Liver (tissue), 9 donors: ENCODE data around the gene PMFBP1. TPM values are rescaled to one million over a fixed set of nuclear protein-coding genes. Genes with fewer than 3 reads are reported as not detected.

Experiments
- DNase-seq: peaks from one replicate; pipeline ENCODE4 v3.0.0-alpha.2; 2017; ENCODE audit warnings: low spot score
- H3K27ac ChIP-seq, 2 donors: one replicate each; pipeline ENCODE4 v1.7.0; 2013; ENCODE audit warnings: inconsistent platforms in 2 of 2, low read length in 2 of 2, control low read depth in 1 of 2, low read depth in 1 of 2, mild to moderate bottlenecking in 1 of 2
- H3K27me3 ChIP-seq, 4 donors: one replicate each; pipeline versions ENCODE4 v1.6.1 to v1.7.0; 2013; ENCODE audit warnings: low read length in 3 of 4, inconsistent platforms in 1 of 4, mild to moderate bottlenecking in 1 of 4, moderate library complexity in 1 of 4; ENCODE audit not compliant: control insufficient read depth in 4 of 4, insufficient read depth in 4 of 4
- H3K36me3 ChIP-seq, 4 donors: one replicate each; pipeline versions ENCODE4 v1.6.1 to v1.7.0; 2013; ENCODE audit warnings: low read length in 3 of 4, mild to moderate bottlenecking in 3 of 4, low read depth in 1 of 4, moderate library complexity in 1 of 4; ENCODE audit not compliant: control insufficient read depth in 4 of 4, insufficient read depth in 3 of 4
- H3K4me1 ChIP-seq, 4 donors: one replicate each; pipeline versions ENCODE4 v1.6.1 to v1.7.0; 2013; ENCODE audit warnings: low read length in 3 of 4, mild to moderate bottlenecking in 3 of 4, moderate library complexity in 1 of 4; ENCODE audit not compliant: control insufficient read depth in 4 of 4, insufficient read depth in 4 of 4
- H3K4me3 ChIP-seq, 3 donors: one replicate each; pipeline versions ENCODE4 v1.6.1 to v1.7.0; 2013; ENCODE audit warnings: low read length in 3 of 3, control low read depth in 1 of 3, low read depth in 1 of 3, mild to moderate bottlenecking in 1 of 3
- H3K9ac ChIP-seq, 2 donors: one replicate each; pipeline ENCODE4 v1.7.0; 2013; ENCODE audit warnings: low read length in 2 of 2, mild to moderate bottlenecking in 2 of 2, moderate library complexity in 2 of 2, control low read depth in 1 of 2, low read depth in 1 of 2
- H3K9me3 ChIP-seq, 4 donors: one replicate each; pipeline versions ENCODE4 v1.6.1 to v1.7.0; 2013; ENCODE audit warnings: low read length in 3 of 4; ENCODE audit not compliant: control insufficient read depth in 4 of 4
- CTCF ChIP-seq: fragments of 150-350 bp; IDR thresholded peaks from 2 replicates; pipeline ENCODE4 v1.5.1; 2017; ENCODE audit warnings: improper control_type of control experiment, low read depth, low read length; ENCODE audit not compliant: missing input control
- FOXA2 ChIP-seq: IDR thresholded peaks from 2 replicates; pipeline ENCODE4 v1.6.1; 2016; ENCODE audit warnings: antibody characterized with exemption
- HNF4A ChIP-seq, 2 donors: conservative IDR thresholded peaks; 2 replicates each; pipeline ENCODE4 v1.6.1; 2016; ENCODE audit warnings: antibody characterized with exemption in 2 of 2, mild to moderate bottlenecking in 2 of 2
- HNF4G ChIP-seq: IDR thresholded peaks from 2 replicates; pipeline ENCODE4 v1.6.1; 2016; ENCODE audit warnings: antibody characterized with exemption
- RAD21 ChIP-seq, 2 donors: IDR thresholded peaks; 2 replicates each; pipeline ENCODE4 v1.6.1; 2016; ENCODE audit warnings: antibody characterized with exemption in 2 of 2, mild to moderate bottlenecking in 2 of 2
- REST ChIP-seq: IDR thresholded peaks from 2 replicates; pipeline ENCODE4 v1.6.1; 2016; ENCODE audit warnings: antibody characterized with exemption, mild to moderate bottlenecking
- RXRA ChIP-seq, 2 donors: IDR thresholded peaks; 2 replicates each; pipeline ENCODE4 v1.6.1; 2017 to 2018; ENCODE audit warnings: antibody characterized with exemption in 2 of 2, mild to moderate bottlenecking in 1 of 2
- TAF1 ChIP-seq: conservative IDR thresholded peaks from 2 replicates; pipeline ENCODE4 v1.6.1; 2016; ENCODE audit warnings: antibody characterized with exemption, mild to moderate bottlenecking
- YY1 ChIP-seq: IDR thresholded peaks from 2 replicates; pipeline ENCODE4 v1.6.1; 2016; ENCODE audit warnings: antibody characterized with exemption, mild to moderate bottlenecking
- WGBS: extraction: QIAGEN DNeasy Blood & Tissue Kit; methylation state at CpG from one replicate; pipeline ENCODE4 v1.1.7; 2013; 5-methylcytosine and 5-hydroxymethylcytosine counted together
- polyA plus RNA-seq, 2 donors: library from polyadenylated mRNA; stranded (reverse) in 1 of 2; unstranded in 1 of 2; fragments of 200-250 nt in 1 of 2; fragments of >200 nt in 1 of 2; fragmentation: Nextera tagmentation in 1 of 2; extraction: Ambion mirVana in 1 of 2; gene quantifications; one replicate each; pipeline versions ENCODE4 v1.2.1 to v1.2.3, GENCODE V29; 2013 to 2015
- total RNA-seq, 2 donors: library from RNA; depleted of rRNA; stranded (reverse); fragments of >200 nt; gene quantifications; one replicate each; pipeline ENCODE4 v1.2.3, GENCODE V29; 2014
- TF ChIP-seq, protein P1 (sequence below): IDR thresholded peaks from 2 replicates; pipeline ENCODE4 v1.6.1; 2016; ENCODE audit warnings: antibody characterized with exemption
- donor health status: healthy.
- donor health status: healthy.
- donor health status: healthy.
- donor health status: healthy.
- donor health status: healthy.

The PMFBP1 gene
- total and polyA plus RNA-seq, 4 donors = 0.06 to 1.4 (median 0.29) TPM

- TF ChIP-seq HNF4G = no peak
- TF ChIP-seq HNF4A (conservative IDR thresholded peaks at IDR 0.05) = no peak
- TF ChIP-seq REST = no peak
These were observed 44.8 kb upstream of the PMFBP1 start (continued) for GRCh38 chr16:72216767-72217166.

DNA sequence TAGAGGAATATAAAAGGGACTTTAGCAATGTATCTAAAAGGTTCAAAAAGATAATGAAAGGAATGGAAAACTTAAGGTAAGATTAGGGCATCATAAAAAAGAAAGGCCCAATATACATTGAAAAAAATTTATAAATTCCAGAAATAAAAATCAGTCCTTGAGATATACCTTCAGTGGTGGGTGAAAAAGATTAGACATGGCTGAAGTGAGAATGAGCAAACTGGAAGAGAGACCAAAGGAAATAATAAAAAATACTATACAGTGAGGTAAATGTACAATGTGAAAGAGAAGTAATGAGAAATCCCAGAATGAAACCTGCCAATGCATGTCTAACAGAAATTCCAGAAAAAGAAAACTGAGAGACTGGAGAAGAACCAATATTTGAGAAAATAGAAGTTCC, 42.9 kb upstream of the PMFBP1 start:
- DNase-seq = no peak
- Histone ChIP-seq H3K27ac (no peak overlapping the region), H3K4me1 (no peaks in the 10 kb centered on the region), H3K4me3 (no peak overlapping the region), H3K9ac (no peak overlapping the region), H3K36me3 (no peaks in the 10 kb centered on the region), H3K27me3 (no peaks in the 10 kb centered on the region), H3K9me3 (peaks cover 0 to 1% (median 0%) of the 10 kb centered on the region in 4 donors)
- no peak for TF ChIP-seq YY1

GRCh38 chr16:72211110-72211509, 39.2 kb upstream of the PMFBP1 start:
- peaks cover 0 to 3% (median 0%) of the 10 kb centered on the region in 4 donors for H3K9me3 ChIP-seq
- no peak for DNase-seq
- no peak overlapping the region for H3K9ac ChIP-seq
- H3K27me3 ChIP-seq = no peaks in the 10 kb centered on the region
- no peak overlapping the region for H3K27ac ChIP-seq
- TF ChIP-seq HNF4G = no peak
- no peak for TF ChIP-seq TAF1
- TF ChIP-seq FOXA2 = no peak
- no peak for TF ChIP-seq RXRA (IDR thresholded peaks at IDR 0.05)
- H3K4me1 ChIP-seq = no peaks in the 10 kb centered on the region
- no peaks in the 10 kb centered on the region for H3K36me3 ChIP-seq
- no peak overlapping the region for H3K4me3 ChIP-seq

DNA sequence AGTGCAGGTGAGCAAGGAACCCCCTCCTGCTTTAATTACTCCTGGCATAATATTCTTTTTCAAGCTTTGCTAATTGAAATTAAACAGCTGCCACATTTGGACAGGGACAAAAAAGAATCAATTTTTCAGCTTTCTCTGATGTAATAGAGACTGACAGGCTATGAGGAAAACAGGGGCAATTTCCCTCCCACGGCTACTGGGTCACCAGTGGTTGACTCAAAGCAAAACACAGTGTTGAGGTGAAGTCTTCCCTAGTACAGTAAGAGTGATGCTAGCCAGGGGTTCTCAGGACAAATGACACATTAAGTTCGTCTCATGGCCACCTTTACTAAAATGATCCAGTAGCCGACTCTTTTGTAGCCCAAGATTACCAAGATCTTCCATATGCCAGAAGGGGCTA, 38.6 kb upstream of the PMFBP1 start:
- 88% methylated on average over 3 of the region's 3 CpGs for WGBS
- Histone ChIP-seq H3K27ac (no peak overlapping the region), H3K4me3 (no peak overlapping the region)

More for the DNA sequence above, 38.6 kb upstream of the PMFBP1 start:
- TF ChIP-seq REST (no peak), RAD21 (IDR thresholded peaks at IDR 0.05) (no peak), CTCF (no peak)
- TF ChIP-seq, protein P1, sequence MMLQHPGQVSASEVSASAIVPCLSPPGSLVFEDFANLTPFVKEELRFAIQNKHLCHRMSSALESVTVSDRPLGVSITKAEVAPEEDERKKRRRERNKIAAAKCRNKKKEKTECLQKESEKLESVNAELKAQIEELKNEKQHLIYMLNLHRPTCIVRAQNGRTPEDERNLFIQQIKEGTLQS = no peak
- DNase-seq = no peak
- Histone ChIP-seq H3K9me3 (peaks cover 0 to 3% (median 0%) of the 10 kb centered on the region in 4 donors), H3K36me3 (no peaks in the 10 kb centered on the region), H3K27me3 (no peaks in the 10 kb centered on the region), H3K4me1 (no peaks in the 10 kb centered on the region), H3K9ac (no peak overlapping the region)
